HG02870 (cell line): ENCODE results near the gene PTPRD.

Experiments used
- ATAC-seq: cut with Tn5 transposase; IDR thresholded peaks from one replicate; pipeline ENCODE4 v1.9.1; 2021; ENCODE audit warnings: mild to moderate bottlenecking, moderate library complexity; ENCODE audit not compliant: unreplicated experiment

Gene PTPRD

GRCh38 chr9:8430945-8431344, 2181.9 kb downstream of the PTPRD start:
- ATAC-seq = no peak

- no peak for ATAC-seq
These were observed 2183.0 kb downstream of the PTPRD start for GRCh38 chr9:8429768-8430167.

GRCh38 chr9:8429157-8429556, 2183.6 kb downstream of the PTPRD start:
- ATAC-seq = no peak

- ATAC-seq = no peak
These were observed 2184.4 kb downstream of the PTPRD start for GRCh38 chr9:8428389-8428788.

GRCh38 chr9:8424786-8425410, 2187.9 kb downstream of the PTPRD start:
- no peak for ATAC-seq

GRCh38 chr9:8420416-8420815, 2192.4 kb downstream of the PTPRD start:
- no peak for ATAC-seq

- no peak for ATAC-seq
These were observed 2193.1 kb downstream of the PTPRD start for GRCh38 chr9:8419596-8420275.

- ATAC-seq = no peak
These were observed 2195.5 kb downstream of the PTPRD start for GRCh38 chr9:8417341-8417740.

GRCh38 chr9:8412327-8412726, 2200.5 kb downstream of the PTPRD start:
- no peak for ATAC-seq

GRCh38 chr9:8408575-8409190, 2204.1 kb downstream of the PTPRD start:
- no peak for ATAC-seq

- no peak for ATAC-seq
These were observed 2210.7 kb downstream of the PTPRD start for GRCh38 chr9:8401961-8402705.

GRCh38 chr9:8400378-8400777, 2212.4 kb downstream of the PTPRD start:
- no peak for ATAC-seq

GRCh38 chr9:8395022-8395421, 2217.8 kb downstream of the PTPRD start:
- ATAC-seq = no peak

- no peak for ATAC-seq
These were observed 2218.5 kb downstream of the PTPRD start for GRCh38 chr9:8394341-8394740.

- ATAC-seq = no peak
These were observed 2219.9 kb downstream of the PTPRD start for GRCh38 chr9:8392866-8393265.

GRCh38 chr9:8391566-8391965, 2221.2 kb downstream of the PTPRD start:
- no peak for ATAC-seq

- no peak for ATAC-seq
These were observed 2221.7 kb downstream of the PTPRD start for GRCh38 chr9:8391132-8391531.

GRCh38 chr9:8390571-8390970, 2222.2 kb downstream of the PTPRD start:
- no peak for ATAC-seq

GRCh38 chr9:8389531-8389930, 2223.3 kb downstream of the PTPRD start:
- ATAC-seq = no peak

GRCh38 chr9:8388132-8388531, 2224.7 kb downstream of the PTPRD start:
- ATAC-seq = no peak

GRCh38 chr9:8384091-8384490, 2228.7 kb downstream of the PTPRD start:
- no peak for ATAC-seq
